SJSA1 (cell line): ENCODE data around the gene IGFALS. TPM values are rescaled to one million over a fixed set of nuclear protein-coding genes. Genes with fewer than 3 reads are reported as not detected.

Source experiments
- DNase-seq, 2 experiments: peaks; one replicate each; pipeline ENCODE4 v3.0.0-alpha.2; 2015 to 2020; ENCODE audit warnings: low spot score in 2 of 2, low read depth in 1 of 2
- H3K27ac ChIP-seq: fragments of 250-450 bp; sonication (Bioruptor Pico); 2 replicates; pipeline ENCODE4 v1.5.1; 2020; ENCODE audit warnings: mild to moderate bottlenecking, moderate library complexity
- H3K27me3 ChIP-seq: fragments of 250-450 bp; sonication (Bioruptor Pico); replicated peaks from 2 replicates; pipeline ENCODE4 v1.5.1; 2020; ENCODE audit warnings: mild to moderate bottlenecking, moderate library complexity
- H3K36me3 ChIP-seq: fragments of 250-450 bp; sonication (Bioruptor Pico); 2 replicates; pipeline ENCODE4 v1.5.1; 2020; ENCODE audit warnings: mild to moderate bottlenecking
- H3K4me1 ChIP-seq: fragments of 250-450 bp; sonication (Bioruptor Pico); replicated peaks from 2 replicates; pipeline ENCODE4 v1.6.1; 2021; ENCODE audit warnings: mild to moderate bottlenecking
- H3K4me3 ChIP-seq: fragments of 250-450 bp; sonication (Bioruptor Pico); 2 replicates; pipeline ENCODE4 v1.5.1; 2020; ENCODE audit warnings: mild to moderate bottlenecking
- H3K9me3 ChIP-seq: fragments of 250-450 bp; sonication (Bioruptor Pico); replicated peaks from 2 replicates; pipeline ENCODE4 v1.5.1; 2020; ENCODE audit warnings: mild to moderate bottlenecking
- total RNA-seq: library from RNA; depleted of rRNA; stranded (reverse); fragments of >200 nt; shearing (Covaris generic); gene quantifications from 2 replicates; pipeline ENCODE4 v1.2.3, GENCODE V29; 2014

Gene IGFALS
- total RNA-seq, 1 experiment from 2014 or later = not detected

GRCh38 chr16:1822801-1823200, 29.3 kb upstream of the IGFALS start:
- Histone ChIP-seq H3K36me3 (no peaks in the 10 kb centered on the region; the same call in 1 of the 2 replicates), H3K4me3 (no peak overlapping the region), H3K9me3 (no peaks in the 10 kb centered on the region), H3K27ac (no peak overlapping the region), H3K4me1 (peaks cover 17% of the 10 kb centered on the region), H3K27me3 (no peaks in the 10 kb centered on the region)
- DNase-seq = no peak

GRCh38 chr16:1821861-1822611, 28.5 kb upstream of the IGFALS start:
- Histone ChIP-seq H3K4me1 (peaks cover 10% of the 10 kb centered on the region), H3K36me3 (no peaks in the 10 kb centered on the region; the same call in 1 of the 2 replicates)
- no peak for DNase-seq

GRCh38 chr16:1820946-1821290, 27.4 kb upstream of the IGFALS start:
- H3K36me3 ChIP-seq = peaks cover 5% of the 10 kb centered on the region

More at GRCh38 chr16:1821861-1822611, 28.5 kb upstream of the IGFALS start:
- H3K9me3 ChIP-seq = no peaks in the 10 kb centered on the region
- no peak overlapping the region for H3K4me3 ChIP-seq
- no peak overlapping the region for H3K27ac ChIP-seq
- H3K27me3 ChIP-seq = no peaks in the 10 kb centered on the region

GRCh38 chr16:1820096-1820945, 26.8 kb upstream of the IGFALS start:
- H3K36me3 ChIP-seq = peaks cover 5% of the 10 kb centered on the region
- no peaks in the 10 kb centered on the region; the same call in 1 of the 2 replicates for H3K4me1 ChIP-seq
- no peak for DNase-seq
- H3K27ac ChIP-seq = no peak overlapping the region
- H3K4me3 ChIP-seq = no peak overlapping the region
- no peaks in the 10 kb centered on the region for H3K9me3 ChIP-seq
- no peaks in the 10 kb centered on the region for H3K27me3 ChIP-seq

More at GRCh38 chr16:1820946-1821290, 27.4 kb upstream of the IGFALS start:
- H3K4me1 ChIP-seq = peaks cover 5% of the 10 kb centered on the region
- no peak for DNase-seq
- H3K27ac ChIP-seq = no peak overlapping the region
- no peak overlapping the region for H3K4me3 ChIP-seq
- H3K9me3 ChIP-seq = no peaks in the 10 kb centered on the region
- no peaks in the 10 kb centered on the region for H3K27me3 ChIP-seq

- H3K36me3 ChIP-seq = peaks cover 5% of the 10 kb centered on the region
- H3K9me3 ChIP-seq = no peaks in the 10 kb centered on the region
- no peak for DNase-seq
- no peaks in the 10 kb centered on the region for H3K4me1 ChIP-seq
- H3K27ac ChIP-seq = no peak overlapping the region
- no peaks in the 10 kb centered on the region for H3K27me3 ChIP-seq
- no peak overlapping the region for H3K4me3 ChIP-seq
These were observed 26.1 kb upstream of the IGFALS start for GRCh38 chr16:1819611-1820010.

GRCh38 chr16:1818873-1819525, 25.5 kb upstream of the IGFALS start:
- Histone ChIP-seq H3K4me3 (no peak overlapping the region), H3K27me3 (no peaks in the 10 kb centered on the region)

GRCh38 chr16:1818204-1818872, 24.8 kb upstream of the IGFALS start:
- no peak overlapping the region for H3K27ac ChIP-seq
- H3K9me3 ChIP-seq = no peaks in the 10 kb centered on the region
- no peaks in the 10 kb centered on the region for H3K27me3 ChIP-seq
- H3K4me3 ChIP-seq = no peak overlapping the region
- H3K4me1 ChIP-seq = no peaks in the 10 kb centered on the region
- H3K36me3 ChIP-seq = peaks cover 5% of the 10 kb centered on the region
- no peak for DNase-seq

More at GRCh38 chr16:1818873-1819525, 25.5 kb upstream of the IGFALS start:
- Histone ChIP-seq H3K27ac (no peak overlapping the region), H3K9me3 (no peaks in the 10 kb centered on the region), H3K36me3 (peaks cover 5% of the 10 kb centered on the region), H3K4me1 (no peaks in the 10 kb centered on the region)
- DNase-seq = no peak

GRCh38 chr16:1817716-1818115, 24.2 kb upstream of the IGFALS start:
- H3K27me3 ChIP-seq = no peaks in the 10 kb centered on the region
- no peaks in the 10 kb centered on the region for H3K9me3 ChIP-seq
- DNase-seq = no peak
- no peak overlapping the region for H3K4me3 ChIP-seq
- H3K27ac ChIP-seq = no peak overlapping the region
- peaks cover 5% of the 10 kb centered on the region for H3K36me3 ChIP-seq
- H3K4me1 ChIP-seq = no peaks in the 10 kb centered on the region

GRCh38 chr16:1817276-1817589, 23.7 kb upstream of the IGFALS start:
- Histone ChIP-seq H3K36me3 (peaks cover 5% of the 10 kb centered on the region), H3K4me3 (no peak overlapping the region)

GRCh38 chr16:1816396-1817275, 23.1 kb upstream of the IGFALS start:
- DNase-seq = no peak
- H3K27ac ChIP-seq = no peak overlapping the region
- peaks cover 5% of the 10 kb centered on the region for H3K36me3 ChIP-seq
- no peaks in the 10 kb centered on the region for H3K27me3 ChIP-seq
- H3K4me3 ChIP-seq = no peak overlapping the region
- no peaks in the 10 kb centered on the region for H3K4me1 ChIP-seq
- no peaks in the 10 kb centered on the region for H3K9me3 ChIP-seq

More at GRCh38 chr16:1817276-1817589, 23.7 kb upstream of the IGFALS start:
- no peaks in the 10 kb centered on the region for H3K4me1 ChIP-seq
- no peak overlapping the region for H3K27ac ChIP-seq
- DNase-seq = no peak
- H3K9me3 ChIP-seq = no peaks in the 10 kb centered on the region
- H3K27me3 ChIP-seq = no peaks in the 10 kb centered on the region

- H3K4me3 ChIP-seq = no peak overlapping the region
- H3K27ac ChIP-seq = no peak overlapping the region
- H3K36me3 ChIP-seq = peaks cover 5% of the 10 kb centered on the region
- H3K27me3 ChIP-seq = no peaks in the 10 kb centered on the region
- no peaks in the 10 kb centered on the region for H3K9me3 ChIP-seq
- no peaks in the 10 kb centered on the region for H3K4me1 ChIP-seq
- no peak for DNase-seq
These were observed 22.0 kb upstream of the IGFALS start for GRCh38 chr16:1815461-1815860.

- Histone ChIP-seq H3K4me1 (no peaks in the 10 kb centered on the region), H3K27ac (no peak overlapping the region), H3K36me3 (peaks cover 23% of the 10 kb centered on the region), H3K4me3 (no peak overlapping the region), H3K9me3 (no peaks in the 10 kb centered on the region), H3K27me3 (no peaks in the 10 kb centered on the region)
- peak in 1 of 2 experiments; percentile 61 for DNase-seq
These were observed 19.2 kb upstream of the IGFALS start for GRCh38 chr16:1812732-1813163.

GRCh38 chr16:1810536-1810935, 17.0 kb upstream of the IGFALS start:
- Histone ChIP-seq H3K9me3 (no peaks in the 10 kb centered on the region), H3K4me1 (no peaks in the 10 kb centered on the region), H3K27me3 (no peaks in the 10 kb centered on the region), H3K36me3 (peaks cover 19% of the 10 kb centered on the region), H3K4me3 (no peak overlapping the region), H3K27ac (no peak overlapping the region)
- no peak for DNase-seq
